TTC549 (cell line): ENCODE results near the gene SCO1.
"Not testable (repeated sequence)": the region's sequence is repeated elsewhere in the genome, so short reads cannot be mapped to it uniquely, and the experiment has no call there.

ENCODE experiments used
- FAIRE-seq: peaks from 2 replicates; lab custom pipeline; 2012; peaks lifted over from hg19 to GRCh38; lab: Jason Lieb, UNC

The SCO1 gene

DNA sequence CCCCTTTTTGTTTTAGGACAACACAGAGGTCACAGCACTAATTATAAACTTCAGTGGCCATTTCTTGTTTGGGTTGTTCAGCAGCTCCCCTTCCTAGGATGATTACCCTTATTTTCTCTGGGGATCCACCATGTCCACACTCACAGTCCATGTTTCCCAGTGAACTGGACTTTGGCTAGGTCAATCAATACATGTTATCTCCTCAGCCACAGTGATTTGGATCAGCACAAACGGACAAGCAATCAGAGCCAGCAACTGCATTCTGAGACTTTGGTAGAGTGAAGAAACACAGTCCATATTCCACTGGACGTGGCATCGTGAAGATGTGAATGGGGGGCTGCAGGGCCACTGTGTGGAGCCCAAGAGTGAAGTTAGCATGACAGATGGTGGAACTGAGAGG lies 27.9 kb upstream of the SCO1 start:
- FAIRE-seq, result no peak

DNA sequence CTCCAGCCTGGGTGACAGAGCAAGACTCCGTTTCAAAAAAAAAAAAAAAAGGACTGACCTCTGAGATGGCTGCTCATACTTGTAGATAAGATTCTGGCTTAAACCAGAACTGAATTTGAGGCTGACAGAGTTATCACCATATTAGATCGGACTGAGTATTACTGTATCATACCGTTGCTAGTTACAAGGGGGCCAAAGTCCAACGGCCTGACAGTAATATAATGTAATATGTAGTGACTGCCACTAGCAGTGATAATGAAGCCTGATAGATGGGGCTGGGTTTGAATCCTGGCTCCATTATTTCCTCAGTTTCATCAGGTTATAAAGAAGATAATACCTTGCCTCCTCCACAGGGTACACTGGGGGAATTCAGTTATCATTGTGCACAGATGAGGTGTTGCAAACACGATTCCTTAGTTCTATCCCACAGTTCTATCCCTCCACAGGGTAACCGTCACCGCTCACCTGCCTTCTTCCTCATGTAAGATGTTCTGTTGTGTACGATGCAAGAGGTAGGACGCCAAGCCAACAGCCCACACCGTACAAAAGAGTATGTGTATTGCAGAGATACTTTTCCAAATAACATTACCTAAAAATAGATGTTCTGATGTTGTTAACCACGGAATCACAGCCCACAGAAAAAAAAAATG lies 27.3 kb upstream of the SCO1 start:
- FAIRE-seq, result no peak

DNA sequence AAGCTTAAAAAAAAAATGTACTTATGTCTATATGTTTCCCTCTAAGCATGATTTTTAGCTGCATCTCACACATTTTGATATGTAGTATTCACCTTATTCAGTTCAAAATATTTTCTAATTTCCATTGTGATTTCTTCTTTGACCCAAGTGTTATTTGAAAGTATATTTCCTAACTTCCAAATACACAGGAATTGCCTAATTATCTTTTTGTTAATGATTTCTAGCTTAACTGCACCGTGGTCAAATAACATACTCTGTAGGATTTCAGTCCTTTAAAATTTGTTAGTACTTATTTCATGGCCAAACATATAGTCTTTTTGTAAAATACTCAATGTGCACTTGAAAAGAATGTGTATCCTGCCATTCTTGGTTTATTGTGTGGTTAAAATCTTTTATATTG lies 21.2 kb upstream of the SCO1 start:
- no peak for FAIRE-seq

DNA sequence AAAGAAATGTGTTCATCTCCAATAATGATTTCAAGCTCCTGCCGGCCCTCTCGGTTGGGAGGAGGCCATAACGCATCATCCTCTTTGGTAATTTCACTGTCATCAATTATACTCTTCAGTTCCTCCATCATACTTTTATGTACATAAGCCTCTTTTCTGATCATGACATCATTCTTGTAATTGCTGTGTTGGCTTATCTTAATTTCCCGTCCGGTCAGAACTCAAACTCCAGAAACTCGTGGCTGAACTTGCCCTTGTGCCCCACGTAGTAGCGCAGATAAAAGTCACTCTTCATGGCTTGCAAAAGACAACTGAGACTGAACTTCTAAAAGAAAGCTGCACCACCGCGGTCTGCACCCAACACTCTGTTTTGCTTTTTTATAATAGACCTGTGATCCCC lies 18.9 kb upstream of the SCO1 start:
- FAIRE-seq, result no peak

DNA sequence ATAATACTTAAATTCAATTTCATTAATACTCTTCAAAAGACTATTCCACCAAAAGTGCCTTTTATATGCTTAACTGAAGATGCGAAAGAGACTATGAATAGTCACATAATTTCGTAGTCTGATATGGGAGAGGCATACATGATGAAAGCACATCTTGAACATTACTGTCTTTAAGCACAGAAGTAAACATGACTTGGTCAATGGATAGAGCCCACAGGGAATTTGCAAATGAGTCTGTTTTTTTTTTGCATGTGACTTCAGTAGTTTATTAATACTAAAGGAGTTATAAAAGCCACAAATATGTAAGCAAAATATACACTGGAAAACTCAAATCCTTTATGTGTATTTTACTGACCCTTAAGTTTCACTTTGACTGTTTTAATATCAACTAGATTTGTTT lies 16.0 kb upstream of the SCO1 start:
- no peak for FAIRE-seq

DNA sequence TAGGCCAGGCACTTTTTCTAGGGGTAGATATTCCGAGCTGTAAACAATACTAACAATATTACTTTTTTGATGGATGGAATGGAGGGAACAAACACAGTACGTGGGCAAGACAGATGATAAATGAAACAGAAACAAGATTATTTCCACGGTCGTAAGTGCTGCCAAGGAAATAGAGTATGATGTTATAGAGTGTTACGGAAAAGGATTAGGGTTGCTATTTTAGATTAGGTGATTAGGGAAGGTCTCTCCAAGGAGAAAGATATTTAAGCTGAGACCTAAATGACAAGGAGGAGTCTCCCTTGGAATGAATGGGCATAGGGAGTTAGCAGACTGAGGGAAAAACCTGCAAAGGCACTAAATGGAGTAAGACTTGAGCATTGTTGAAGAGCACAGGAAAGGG lies 8.4 kb upstream of the SCO1 start:
- no peak for FAIRE-seq

DNA sequence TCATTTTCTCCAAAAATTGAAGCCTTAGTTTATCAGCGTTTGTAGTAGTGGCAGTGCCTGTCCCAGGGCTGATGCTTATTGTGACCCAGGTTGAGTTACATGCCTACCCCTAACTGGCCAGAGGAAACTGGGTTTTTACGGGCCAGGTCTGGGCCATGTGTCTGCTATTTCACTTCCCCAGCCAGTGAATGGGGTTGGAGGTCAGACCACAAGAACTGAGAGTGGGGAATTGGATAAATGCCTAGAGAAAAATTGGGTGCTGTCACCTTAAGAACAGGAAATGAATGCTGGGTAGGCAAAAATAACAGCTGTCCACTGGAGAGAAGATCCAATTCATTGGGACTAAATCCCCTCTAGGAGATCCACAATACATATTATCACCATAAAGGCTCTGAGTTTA lies 5.2 kb upstream of the SCO1 start:
- FAIRE-seq, result no peak

DNA sequence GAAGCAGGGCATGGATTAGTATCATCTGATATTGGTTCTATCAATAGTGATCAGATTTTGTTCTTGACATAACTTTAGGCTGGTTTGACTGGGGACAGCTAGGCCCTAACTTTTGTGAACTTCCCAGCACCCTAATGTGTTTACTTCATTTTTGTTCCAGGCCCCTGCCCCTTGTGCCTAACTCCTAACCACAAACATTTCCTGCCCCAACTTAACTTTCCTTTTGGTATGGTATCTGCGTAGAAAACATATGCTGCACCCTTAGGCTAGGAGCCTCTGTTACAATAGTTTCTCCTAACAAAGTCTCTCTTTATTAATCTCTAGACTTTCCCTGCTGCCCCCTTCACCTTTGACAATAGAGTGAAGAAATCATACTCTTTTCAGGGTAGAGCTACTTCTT lies 2.5 kb upstream of the SCO1 start:
- FAIRE-seq, result no peak

DNA sequence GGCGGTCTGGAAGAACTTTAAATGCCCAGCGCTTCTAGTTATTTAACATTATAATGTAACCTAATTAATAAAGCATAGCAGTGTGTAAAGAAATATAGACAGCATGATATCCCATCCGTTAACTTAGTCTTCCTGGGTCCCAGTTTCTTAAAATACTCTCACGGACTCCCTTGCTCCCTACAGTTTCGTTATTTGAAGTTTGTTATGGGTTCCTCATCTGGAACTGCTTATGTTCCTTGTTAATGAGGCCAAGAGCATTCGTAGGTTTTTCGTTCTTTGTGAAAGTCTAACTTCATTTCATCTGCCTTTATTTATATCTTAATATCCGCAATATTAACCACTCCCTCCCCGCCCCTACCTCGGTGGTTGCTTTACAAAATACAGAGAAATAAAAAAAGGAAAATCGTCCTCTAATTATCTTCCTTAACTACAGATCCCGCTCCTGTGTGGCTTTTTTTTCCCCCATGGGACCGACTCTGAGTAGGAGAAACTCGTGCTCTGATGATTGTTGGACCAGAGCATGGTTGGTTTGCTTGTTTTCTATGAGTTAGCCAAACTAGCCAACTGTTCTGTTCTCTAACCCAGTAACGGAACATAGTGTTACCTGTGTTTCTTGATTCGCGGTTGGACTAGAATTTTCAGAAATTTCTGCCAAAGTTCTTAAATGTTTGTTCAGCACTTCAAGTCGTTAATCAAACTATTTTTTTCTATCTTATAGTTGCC lies 924 bp upstream of the SCO1 start:
- FAIRE-seq, result no peak

DNA sequence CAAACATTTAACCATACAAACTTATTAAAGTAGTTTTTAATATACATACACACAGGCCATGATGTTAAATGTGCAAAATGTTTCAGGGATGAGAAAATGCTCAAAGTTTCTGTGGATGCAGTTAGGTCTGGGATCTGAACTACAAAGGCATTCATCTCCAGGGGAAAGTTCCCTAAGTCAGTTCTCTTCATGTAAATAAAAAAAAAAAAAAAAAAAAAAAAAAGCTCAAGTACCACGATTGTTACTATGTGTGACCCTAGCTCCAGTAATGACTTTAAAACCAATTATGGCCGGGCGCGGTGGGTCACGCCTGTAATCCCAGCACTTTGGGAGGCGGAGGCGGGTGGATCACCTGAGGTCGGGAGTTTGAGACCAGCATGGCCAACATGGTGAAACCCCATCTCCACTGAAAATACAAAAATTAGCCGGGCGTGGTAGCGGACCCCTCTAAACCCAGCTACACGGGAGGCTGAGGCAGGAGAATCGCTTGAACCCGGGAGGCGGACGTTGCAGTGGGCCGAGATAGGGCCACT lies 1.4 kb downstream of the SCO1 start:
- FAIRE-seq, result not testable (repeated sequence)

DNA sequence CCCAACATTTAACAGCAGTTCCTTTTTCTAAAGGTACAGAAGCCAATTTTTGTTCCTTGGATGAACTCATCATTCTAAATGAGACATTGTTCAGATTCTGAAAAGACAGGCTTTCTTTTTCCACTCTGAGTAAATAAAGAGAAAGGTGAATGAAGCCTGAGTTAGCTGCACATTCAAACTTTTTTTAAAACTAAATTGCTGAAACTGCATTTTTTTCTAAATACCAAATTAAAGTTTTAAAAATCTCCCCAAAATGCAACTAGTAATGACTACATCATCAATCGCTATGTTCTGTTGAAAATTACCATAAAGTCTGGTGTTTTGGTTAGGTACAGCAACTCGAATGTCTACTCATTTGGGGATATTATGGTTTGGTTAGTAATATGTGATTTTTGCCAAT lies 9.8 kb downstream of the SCO1 start:
- FAIRE-seq, result no peak

DNA sequence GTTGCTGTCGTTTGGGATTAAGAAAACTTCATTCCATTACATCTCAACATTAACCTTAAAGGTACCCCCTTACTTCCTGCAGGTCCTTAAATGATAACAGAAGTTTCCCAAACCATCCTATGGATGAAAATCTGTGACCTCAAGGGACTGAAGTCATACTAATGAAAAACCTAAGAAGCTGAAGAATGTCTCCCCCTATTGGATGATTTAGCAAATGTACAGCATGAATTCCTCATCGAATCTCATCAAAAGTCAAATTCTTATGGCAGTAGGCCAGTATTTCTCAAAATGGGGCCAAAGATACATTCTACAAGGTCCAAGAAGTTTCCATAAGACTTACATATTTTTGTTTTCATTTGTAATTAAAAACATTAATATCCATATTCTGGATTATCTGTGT lies 13.5 kb downstream of the SCO1 start:
- FAIRE-seq, result no peak

DNA sequence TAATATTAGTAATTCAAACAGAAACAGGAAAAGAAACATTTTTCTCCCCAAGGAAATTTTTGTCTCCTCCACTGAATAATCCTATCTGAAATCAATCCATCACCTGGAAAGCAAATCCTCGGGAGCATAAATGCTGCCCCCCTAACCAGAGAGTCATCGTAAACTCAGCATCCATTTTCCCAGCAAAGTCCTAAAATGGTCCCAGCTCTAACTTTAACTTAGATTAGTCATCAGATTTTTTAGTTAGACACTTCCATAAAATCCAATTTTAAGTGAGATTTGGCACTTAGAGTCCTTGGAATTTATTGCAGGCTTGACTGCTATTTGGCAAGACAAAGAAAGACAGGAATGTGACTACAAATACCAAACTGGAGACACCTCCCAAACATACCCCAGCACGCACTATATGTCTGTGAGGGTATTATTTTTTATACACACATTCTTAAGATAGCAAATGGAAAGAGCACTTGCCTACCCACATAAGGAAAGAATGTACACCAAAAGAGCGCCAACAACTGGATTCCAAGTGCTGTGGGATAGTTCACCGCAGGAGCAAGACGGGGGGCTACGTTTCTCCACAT lies 15.4 kb downstream of the SCO1 start:
- FAIRE-seq, result no peak

DNA sequence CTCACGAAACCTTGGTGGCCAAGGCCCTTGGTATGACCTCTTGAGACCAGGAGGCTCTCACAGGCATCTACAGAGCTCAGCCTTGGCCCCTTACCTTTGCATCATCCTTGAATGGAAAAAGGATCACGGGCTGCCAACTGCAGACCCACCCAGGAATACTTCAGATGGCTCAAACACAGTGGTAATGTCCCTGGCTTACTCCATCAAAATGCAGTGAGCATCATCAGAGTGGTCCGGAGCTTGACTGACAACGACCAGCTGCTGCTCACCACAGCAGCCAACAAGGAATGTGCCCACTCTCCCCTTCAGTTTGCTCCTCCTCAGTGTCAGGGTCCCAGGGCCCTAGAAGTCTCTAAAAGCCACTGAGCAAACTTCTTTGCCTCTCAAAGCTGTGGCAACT lies 22.6 kb downstream of the SCO1 start:
- no peak for FAIRE-seq

DNA sequence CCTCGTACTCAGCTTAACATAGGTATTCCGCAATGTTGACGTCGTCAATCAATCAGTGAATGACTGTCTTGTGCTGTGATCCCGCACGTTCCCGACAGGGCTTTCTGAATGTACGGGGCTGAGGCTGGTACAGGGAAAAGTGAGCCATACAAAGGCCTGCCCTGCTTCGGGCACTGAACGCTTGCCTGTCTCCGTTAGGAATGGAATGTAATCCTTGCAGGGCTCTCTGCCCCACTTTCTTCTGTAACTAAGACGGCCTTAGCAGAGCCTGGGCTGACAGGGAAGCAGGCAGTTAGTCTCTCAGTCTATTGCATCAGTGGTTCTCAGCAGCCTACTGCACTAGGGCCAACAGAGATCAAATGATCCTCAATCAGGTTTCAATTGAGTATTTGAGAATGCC lies 24.0 kb downstream of the SCO1 start:
- no peak for FAIRE-seq

DNA sequence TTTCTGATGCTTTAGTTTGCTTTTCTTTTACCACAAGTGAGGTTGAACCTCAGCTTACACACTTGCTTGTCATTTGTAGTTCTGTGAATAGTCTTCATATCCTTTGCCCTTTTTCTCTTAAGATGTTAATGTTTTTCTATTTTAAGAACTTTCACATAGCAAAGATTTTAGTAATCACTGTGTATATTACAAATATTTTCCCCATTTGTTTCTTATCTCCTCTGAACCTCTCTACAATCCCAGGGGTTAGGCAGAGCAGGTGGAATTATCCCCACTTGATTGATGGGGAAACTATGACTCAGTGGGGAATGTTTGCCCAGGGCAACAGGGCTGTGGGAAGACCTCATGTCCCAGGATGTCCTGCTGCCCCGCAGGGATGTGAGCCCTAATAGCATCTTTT lies 28.6 kb downstream of the SCO1 start:
- FAIRE-seq, result no peak

DNA sequence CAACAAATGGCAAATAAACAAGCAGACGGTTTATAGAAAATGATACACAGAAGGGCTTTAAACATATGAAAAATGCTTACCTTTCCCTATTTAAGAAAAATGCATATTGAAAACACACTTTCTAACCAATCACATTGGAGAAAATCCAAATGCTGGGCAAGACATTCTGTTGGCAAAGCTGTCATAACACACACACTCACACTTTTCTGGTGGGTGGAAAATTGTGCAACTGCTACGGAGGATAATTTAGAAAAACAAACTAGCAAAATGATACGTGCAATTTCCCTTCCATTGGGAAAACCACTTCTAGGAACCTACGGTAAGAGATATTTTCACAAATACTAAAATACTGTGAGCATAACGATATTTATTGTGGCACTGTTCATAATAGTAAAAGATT lies 30.4 kb downstream of the SCO1 start:
- FAIRE-seq, result no peak

DNA sequence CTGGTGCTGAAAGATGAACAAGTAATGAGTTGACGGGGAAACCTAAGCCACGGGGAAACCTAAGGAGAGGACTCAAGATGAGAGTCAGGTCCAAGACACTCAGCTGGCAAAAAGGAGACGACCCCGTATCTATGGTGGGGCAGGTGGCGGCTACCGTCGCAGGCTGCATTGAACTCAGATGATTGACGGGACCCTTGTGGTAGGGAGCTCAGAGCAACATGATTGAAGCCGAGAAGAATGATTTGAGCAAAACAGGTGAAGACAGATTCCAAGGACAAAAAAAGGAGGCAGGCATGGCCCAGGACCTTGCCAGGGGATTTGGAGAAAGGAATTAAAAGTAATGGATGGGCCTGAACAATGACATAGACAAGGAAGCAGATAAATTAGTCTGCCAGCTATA lies 32.8 kb downstream of the SCO1 start:
- no peak for FAIRE-seq

DNA sequence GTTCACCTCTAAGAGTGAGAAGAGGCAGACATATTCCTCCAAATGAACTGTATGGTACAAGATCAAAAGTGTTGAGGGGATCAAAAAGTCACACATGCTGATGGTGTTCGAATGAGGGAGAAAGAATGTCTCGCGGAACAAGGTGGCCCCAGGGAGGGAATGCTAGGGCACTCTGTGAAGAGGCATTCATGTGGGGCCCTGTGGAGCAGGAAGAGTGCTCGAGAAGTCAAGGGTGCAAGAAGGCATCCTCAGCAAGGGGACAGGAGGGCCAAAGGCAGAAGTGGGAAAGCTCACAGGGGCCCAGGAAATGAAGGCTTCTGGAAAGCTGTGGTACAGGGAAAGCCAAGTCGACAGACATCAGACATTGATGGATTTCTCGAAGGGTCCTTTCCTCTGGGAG lies 34.1 kb downstream of the SCO1 start:
- FAIRE-seq, result no peak

DNA sequence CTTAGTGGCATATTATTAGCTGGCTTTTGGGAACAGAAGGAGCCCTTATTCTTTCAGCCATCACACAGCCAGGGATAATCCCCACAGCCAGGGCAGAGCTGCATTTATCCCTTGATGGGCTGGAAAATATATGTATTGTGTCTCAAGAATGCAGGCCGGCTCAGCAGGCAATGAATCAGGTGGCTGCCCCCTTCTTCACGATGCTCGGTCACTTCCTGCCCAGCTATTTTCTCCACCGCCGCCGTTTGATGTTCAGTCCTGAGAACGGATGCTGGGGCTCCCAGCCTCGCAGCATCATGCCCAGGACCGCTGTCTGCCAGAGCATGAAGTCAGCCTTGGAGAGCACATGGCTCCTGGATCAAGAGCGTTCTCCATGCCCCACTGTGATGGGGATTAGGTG lies 35.9 kb downstream of the SCO1 start:
- no peak for FAIRE-seq

DNA sequence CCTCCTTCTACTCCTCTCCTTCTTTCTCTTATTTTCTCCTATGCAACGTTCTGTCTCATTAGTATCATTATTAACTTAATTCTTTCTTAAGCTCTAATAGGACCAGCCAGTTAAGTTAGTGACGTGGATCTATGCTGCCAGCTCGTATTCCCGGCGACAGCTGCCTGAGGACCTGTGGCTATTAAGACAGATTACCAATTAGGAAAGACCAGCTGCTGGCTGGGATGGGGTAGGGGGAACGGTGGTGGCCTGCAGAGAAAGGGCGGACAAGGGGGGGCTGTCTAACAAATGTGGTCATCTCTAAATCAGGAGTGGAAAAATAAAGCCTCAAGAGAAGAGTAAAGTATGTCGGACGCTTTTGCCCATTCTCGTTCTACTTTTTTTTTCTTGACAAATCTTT lies 39.5 kb downstream of the SCO1 start:
- no peak for FAIRE-seq

DNA sequence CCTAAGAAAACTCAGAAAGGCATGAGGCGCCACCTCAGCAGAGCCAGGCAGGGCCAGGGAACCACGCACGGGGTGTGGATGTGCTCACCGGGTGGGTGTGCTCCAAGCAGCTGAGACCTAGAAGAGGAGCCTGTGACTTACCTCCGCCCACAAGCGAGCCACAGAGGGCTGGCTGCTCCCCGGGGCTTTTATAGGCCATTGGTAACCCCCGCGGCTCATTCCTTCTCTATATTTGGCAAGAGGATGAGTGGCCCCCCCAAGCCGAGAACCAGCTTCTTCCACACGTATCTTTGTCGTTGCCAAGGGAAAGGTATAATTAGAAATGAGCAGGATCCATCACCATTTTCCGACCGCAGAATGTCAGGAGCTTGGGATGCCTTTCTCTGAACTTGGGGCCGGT lies 40.2 kb downstream of the SCO1 start, which contains the start of gene MYH3:
MYH3 (minus strand) TSS at position 162 of the 400 bp plus-strand sequence. CDS start 2,245 bp downstream, outside the sequence.
- FAIRE-seq, result no peak

DNA sequence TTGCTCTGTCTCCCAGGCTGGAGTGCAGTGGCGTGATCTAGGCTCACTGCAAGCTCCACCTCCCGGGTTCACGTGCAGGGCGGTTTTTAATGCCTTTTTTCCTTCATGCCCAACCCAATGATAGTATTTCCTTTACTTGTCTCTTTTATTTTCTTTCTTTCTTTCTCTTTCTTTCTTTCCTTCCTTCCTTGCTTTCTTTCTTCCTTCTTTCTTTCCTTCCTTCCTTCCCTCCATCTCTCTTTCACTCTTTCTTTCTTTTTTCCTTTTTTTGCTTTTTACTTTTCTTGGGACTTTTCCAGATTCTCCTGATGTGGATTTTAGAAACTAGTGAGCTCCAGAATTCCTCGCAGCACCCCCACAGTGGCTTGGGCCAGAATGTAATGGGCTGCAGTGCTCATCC lies 43.3 kb downstream of the SCO1 start:
- FAIRE-seq, result no peak
